NCI-H2107 treated with DMSO at 0.1 percent for 48 hours (cell line): ENCODE data around the gene ALDH1A2.
"Not testable (repeated sequence)": the region's sequence is repeated elsewhere in the genome, so short reads cannot be mapped to it uniquely, and the experiment has no call there.

Experiments
- DNase-seq: peaks from one replicate; lab custom pipeline; 2025; ENCODE audit not compliant: unreplicated experiment; lab: John Stamatoyannopoulos, UW

The ALDH1A2 gene

DNA sequence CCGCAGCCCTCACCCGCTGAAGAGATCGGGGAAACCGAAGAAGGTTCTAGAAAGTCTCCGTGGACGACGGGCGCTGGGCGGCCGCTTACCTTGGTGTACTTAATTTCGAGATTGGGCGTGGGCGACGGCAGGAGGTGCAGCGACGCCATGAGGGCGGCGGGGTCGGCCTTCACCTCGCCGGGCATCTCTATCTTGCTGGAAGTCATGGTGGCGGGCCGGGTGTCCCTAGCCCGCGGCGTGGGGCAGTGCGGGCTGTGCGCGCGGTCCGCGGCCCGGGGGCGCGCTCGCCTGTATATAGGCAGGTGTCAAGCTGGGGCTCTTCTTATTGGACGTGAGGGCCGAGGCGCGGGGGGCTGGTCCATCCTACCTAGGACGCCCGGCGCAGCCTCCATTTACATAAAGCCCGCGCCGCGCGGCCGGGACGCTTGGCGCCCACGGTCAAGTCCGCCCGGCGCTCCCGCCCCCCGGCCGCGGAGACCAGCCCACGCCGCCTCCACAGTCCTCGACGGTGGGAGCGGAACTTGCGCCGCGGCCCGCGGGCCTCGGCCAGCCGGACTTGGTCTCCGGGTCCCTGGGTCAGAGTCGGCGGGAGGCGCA is at the start of gene ALDH1A2:
ALDH1A2 (minus strand) TSS at position 267 of the 597 bp plus-strand sequence; CDS start at position 206, 61 bp downstream.
- no peak for DNase-seq

DNA sequence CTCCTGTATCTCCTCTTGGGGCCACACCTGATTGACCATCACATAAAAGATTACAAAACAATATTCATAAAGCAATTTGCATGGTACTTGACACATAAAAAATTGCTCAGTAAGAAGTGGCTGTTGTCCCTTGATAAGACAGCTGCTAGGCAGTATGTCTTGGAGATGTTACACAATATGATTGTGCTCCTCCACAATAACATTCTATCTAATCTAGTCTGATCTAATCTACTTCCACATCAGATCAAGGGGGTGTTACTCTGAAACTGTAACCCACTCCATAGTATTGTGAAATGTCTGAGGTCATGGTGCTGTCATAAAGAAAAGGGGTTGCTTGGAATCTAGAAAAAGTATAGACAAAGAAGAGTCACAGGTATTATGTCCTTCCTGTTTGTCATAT is 49.3 kb upstream of the ALDH1A2 start:
- no peak for DNase-seq

DNA sequence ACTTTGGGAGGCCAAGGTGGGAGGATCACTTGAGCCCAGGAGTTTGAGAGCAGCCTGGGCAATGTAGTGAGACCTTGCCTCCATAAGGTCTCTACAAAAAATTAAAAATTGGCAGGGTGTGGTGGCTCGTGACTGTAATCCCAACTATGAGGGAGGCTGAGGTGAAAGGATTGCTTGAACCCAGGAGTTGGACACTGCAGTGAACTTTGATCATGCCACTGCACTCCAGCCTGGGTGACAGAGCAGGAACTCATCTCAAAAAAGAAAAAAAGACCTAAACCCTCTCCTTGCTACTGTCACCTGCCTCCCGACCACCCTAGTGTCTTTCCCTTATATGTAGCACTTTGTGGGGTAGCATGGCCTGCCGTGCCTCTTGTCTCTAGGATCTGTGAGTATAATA is 48.9 kb upstream of the ALDH1A2 start:
- no peak for DNase-seq

DNA sequence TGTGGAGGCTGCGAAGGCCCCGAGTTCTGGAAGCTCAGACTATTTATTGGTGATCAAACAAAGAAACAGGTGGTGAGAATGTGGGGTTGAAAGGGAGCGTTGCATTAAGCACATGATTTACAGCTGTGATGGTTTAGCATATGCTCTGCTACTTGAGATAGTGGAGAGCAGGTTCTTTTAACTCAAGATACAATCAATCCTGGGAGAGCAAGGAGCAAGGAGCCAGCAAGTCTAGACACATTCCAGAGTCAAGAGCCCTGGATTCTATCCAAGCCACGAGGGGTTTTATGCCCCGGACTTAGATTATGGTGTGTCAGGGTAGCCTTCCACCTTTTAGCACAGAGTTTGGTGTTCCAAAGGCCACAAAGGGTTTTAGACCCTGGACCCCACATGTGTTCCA is 47.8 kb upstream of the ALDH1A2 start:
- DNase-seq = not testable (repeated sequence)

DNA sequence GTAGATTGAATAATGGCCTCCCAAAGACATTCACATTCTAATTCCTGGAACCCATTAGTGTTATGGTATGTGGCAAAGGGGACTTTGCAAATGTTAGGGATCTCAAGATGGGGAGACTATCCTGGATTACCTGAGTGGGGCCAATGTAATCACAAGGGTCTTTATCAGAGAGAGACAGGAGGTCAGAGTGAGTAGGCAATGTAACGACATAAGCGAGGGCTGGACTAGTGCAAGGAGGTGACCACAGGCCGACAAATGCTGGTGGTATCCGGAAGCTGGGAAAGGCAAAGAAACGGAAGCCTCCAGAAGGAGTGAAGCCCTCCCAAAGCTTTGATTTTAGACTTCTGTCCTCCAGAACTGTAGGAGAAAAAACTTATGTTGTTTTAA is 46.2 kb upstream of the ALDH1A2 start:
- DNase-seq = no peak

DNA sequence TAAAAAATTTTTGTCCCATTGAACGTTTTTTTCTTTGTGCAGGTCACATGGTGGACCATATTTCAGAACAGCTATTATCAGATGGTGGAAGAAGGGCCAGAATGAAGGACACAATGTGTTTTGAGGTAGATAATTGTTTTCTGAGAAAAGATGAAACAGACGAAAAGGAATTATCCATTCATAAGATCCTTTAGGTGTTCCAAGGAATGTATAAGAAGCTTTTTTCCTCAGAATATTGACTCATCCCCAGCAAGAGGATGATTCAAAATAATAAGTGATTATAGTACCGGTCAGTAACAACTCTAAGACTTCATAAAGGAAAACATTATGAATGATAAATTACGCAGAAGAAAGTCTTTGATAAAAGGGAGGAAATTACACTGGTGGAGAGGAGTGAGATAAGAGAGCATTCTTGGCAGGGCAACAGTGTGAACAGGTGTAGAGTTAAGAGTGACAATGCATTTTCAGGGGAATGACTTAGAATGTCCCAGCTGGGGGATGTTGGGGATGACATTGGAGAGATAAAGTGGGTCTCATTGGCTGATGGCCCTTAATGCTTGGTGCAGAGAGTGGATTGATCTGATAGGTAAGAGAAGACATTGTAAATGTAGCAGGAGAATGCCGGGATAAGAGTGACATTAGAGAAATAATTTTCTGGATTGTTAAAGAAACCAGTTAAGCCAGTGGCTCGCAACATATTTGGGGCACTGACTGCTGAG is 45.6 kb upstream of the ALDH1A2 start:
- DNase-seq = no peak

DNA sequence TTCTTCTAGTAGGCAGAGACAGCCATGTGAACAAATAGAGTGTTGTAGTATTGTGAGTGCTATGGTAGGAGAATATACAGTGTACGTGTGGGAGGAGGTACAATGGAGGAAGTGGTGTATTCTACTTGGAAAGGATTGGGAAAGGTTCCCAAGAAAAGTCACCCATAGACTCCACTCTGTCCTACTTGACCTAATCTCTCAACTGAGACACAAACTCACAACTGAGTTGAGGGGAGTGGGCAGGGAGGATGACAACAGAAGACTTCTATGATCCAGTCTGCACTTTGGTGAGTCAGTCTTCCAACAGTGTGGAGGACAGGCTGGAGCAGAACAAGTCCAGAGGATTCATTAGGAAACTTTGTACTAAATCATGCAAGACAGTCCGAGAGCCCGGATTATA is 43.9 kb upstream of the ALDH1A2 start:
- no peak for DNase-seq

DNA sequence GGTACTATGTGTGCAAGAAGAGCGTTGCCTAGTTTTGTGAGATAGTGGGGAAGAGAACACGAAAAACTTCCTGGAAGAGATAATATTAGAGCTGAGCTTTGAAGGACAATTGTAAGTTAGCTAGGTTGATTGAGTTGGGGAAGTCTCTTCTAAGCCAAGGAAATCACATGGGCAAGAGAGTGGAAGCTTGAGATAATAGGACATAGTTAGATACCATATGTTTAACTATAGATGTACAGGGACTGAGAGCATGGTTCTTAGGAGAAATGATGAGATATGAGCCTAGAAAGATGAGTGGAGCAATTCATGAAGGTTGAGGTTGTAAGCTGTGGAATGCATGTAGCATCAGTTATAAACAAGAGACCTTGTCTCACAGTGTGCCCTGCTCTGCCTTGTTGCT is 42.6 kb upstream of the ALDH1A2 start:
- no peak for DNase-seq

DNA sequence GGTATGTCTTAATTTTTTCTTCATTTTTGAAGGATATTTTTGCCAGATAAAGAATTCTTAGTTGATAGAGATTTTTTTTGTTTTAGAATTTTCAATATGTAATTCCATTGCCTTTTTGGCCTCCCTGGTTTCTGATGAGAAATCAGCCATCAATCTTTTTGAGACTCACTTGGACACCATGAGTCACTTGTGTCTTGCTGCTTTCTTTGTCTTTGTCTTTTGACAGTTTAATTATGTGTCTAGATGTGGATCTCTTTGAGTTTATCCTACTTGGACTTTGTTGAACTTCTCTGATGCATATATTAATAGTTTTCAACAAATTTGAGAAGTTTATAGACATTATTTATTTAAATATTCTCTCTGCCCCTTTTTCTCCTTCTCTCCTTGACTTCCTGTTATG is 38.0 kb upstream of the ALDH1A2 start:
- no peak for DNase-seq

DNA sequence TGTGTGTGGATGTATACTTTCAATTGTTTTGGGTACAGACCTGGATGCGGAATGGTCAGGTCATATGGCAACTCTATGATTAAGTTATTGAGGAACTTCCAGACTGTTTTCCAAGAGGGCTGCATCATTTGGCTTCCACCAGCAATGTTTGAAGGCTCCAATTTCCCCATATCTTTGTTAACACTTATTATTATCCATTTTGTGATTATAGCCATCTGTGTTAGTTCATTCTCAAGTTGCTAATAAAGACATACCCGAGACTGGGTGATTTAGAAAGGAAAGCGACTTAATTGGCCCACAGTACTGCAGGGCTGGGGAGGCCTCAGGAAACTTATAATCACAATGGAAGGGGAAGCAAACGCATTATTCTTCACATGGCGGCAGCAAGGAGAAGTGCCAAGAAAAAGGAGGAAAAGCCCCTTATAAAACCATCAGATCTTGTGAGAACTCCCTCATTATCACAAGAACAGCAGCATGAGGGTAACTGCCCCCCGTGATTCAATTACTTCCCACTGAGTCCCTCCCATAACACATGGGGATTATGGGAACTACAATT is 31.1 kb upstream of the ALDH1A2 start:
- no peak for DNase-seq

DNA sequence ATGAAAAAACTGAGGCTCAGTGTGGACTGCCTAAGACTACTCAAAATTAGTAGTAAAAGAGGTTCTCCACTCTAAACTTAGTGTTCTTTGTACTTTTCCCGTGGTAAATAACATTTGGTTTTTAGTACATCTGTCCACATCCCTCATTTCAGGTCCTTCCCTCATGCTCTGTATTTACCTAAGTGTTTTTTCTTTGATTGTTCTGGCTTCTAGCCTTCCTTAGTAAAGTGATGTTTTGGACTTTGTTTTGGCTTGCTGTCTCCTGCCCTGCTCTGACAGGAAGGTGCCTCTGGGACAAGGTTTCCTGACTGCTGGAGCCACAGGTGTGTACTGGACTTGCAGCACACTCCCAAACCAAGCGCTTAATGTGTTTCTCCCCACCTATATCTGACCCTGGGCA is 29.9 kb upstream of the ALDH1A2 start:
- no peak for DNase-seq

DNA sequence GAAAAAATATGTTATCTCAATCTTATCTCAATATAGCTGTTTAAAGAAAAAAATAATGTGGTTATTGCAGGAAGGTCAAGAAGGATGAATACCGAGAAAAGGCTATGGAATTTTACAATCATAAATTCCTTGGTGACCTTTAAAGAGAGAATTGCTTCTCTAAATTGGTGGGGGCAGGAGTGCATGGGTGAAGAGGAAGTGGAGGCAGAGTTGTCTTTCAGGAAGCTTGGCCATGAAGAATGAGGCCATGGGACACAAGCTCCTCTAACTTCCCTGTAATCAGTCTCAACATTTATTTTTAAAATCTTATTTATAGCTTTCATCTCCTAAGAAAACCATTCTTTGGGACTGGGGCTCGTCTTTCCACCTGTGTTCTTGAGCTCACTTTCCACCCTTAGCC is 22.4 kb upstream of the ALDH1A2 start:
- no peak for DNase-seq

DNA sequence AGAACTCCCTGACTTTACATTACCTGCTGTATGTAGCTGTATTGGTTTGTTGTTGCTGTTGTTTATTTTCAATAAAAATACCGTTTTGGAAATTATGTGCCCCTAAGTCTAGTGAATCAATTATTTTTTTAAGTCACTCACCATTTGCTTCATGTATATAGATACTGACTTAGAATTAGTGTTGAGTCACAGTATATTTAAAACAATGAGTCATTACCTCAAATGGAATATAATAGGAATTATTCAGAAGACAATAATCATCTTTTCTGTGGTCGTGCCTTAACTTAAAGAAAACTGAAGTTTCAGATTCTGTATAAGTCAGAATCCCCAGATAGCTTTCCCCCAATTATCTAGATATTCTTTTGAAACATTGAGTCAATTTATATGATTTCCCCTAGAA is 21.0 kb upstream of the ALDH1A2 start:
- no peak for DNase-seq

DNA sequence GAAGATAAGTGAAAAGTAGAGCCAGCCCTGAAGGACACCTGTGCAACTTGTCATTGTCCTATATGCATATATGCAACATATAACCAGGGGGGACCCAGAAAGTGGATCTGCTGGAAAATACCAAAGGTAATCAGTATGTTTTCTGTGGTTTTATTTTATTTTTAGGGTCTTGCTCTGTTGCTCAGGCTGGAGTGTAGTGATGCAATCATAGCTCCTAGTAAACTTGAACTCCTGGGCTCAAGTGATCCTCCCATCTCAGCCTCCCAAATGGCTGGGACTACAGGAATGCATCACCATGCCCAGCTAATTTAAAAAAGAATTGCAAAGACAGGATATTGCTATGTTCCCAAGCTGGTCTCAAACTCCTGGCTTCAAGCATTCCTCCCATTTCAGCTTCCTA is 18.0 kb upstream of the ALDH1A2 start:
- DNase-seq = no peak

DNA sequence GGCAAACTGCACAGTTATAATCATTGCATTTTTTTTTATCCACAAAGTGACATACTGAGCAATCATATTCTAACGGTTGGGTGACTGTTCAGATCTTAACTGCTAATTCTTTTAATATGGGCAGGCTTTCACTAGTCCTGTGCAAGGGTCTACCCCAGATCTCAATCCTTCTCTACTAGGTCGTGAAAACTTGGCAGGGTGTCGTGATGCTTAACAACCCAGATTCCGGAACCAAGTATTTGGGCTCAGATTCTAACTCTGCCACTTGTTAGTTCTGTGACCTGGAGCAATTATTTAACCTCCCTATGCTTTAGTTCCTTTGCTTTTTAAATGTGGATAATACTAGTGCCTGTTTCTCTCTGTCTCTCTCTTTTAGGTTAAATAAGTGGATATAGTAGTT is 16.4 kb upstream of the ALDH1A2 start:
- DNase-seq = no peak

DNA sequence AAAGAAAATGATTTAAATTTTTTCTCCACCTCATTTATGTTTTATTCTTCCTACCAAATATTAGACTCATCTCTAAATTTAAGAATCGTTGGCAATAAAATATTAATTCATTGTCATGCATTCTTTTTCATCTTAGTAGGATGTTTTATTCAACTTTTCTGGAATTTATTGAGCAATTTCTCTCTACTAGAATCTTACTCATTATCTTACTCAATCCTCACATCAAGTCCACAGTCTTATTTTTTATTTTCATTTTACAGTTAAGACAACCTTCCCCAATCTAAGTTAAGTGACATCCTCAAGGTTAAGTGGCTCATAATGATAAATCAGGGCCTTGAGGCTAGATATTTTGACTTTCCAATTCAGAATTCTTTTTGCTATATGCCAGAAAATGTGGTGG is 15.9 kb upstream of the ALDH1A2 start:
- no peak for DNase-seq

DNA sequence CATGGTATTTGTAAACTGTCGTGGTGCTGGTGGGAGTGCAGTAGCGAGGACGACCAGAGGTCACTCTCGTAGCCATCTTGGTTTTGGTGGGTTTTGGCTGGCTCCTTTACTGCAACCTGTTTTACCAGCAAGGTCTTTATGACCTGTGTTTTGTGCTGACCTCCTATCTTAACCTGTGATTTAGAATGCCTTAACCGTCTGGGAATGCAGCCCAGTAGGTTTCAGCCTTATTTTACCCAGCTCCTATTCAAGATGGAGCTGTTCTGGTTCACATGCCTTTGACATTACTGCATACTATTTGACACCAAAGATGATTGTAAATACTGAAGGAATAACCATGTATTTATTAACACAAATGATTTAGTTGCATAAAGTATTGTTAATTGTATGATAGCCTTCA is 15.4 kb upstream of the ALDH1A2 start:
- DNase-seq = not testable (repeated sequence)

DNA sequence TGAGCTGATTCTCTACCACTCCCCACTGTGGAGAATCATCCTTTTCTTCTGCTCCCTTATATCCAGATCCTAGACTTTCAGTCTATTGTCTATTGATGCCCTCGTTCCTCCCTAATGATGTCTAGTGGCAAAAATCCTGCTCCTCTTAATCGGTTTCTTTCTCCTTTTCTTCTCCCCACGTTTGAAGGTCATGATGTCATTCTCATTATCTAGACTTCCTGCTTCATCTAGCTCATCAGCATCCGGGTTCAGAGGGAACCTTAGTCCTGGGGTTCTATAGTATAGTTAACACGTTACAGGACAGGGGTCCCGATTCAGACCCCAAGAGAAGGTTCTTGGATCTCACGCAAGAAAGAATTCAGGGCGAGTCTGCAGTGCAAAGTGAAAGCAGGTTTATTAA is 14.9 kb upstream of the ALDH1A2 start:
- no peak for DNase-seq

DNA sequence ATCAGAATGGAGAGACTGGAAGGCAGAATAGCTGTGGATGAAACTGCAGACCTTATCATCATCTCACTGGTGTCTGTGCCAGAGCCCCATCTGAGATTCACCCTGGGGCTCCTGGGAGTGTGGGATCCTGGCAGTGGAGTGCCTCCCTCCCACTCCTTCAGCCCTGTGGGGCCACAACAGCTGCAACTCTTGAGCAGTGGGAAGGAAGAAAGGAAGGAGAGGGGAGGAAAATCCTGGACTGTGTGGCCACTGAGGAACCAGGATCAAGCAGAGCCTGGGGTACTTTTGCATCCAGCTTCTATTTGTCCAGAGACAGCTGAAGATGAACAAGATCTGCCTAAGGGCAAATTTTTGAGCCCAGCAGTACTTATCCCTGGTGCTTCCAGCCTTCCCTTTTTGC is 13.1 kb upstream of the ALDH1A2 start:
- no peak for DNase-seq

DNA sequence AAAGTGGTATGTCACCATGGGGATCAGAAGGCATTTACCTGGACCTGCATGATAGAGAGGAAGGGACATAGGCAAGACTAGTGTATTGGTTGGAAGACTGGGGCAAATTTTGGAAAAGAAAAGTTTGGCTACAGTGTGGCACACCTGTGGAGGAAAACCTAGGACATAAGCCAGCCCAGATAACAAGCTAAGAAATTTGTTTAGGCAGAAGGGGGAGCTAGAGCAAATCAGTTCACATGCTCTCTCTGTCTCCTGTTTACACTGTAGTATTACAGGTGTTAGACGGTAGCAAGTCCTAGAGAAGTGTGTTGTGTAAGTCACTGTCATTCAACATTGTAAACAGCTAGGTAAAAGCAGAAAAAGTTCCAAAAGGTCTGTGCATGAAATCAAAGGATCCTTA is 11.9 kb upstream of the ALDH1A2 start:
- DNase-seq = peak; percentile 41

DNA sequence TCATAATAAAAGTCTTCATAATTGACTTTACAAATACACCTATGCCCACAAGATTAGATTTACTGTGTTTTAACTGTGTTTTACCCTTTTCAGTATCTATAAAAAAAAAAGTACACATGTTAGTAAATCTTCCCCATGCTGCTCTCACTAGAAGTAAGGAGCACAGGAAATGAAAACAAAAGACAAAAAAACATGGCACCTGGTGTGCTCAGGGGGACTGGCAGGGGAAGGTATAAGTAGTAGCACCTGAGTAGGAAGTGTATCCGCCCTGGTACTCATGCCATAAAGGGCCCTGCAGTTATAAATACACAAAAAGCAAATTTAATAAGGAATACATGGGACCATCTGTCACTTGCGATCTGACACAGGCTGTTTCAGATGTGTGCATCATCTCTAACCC is 8.9 kb upstream of the ALDH1A2 start:
- no peak for DNase-seq

DNA sequence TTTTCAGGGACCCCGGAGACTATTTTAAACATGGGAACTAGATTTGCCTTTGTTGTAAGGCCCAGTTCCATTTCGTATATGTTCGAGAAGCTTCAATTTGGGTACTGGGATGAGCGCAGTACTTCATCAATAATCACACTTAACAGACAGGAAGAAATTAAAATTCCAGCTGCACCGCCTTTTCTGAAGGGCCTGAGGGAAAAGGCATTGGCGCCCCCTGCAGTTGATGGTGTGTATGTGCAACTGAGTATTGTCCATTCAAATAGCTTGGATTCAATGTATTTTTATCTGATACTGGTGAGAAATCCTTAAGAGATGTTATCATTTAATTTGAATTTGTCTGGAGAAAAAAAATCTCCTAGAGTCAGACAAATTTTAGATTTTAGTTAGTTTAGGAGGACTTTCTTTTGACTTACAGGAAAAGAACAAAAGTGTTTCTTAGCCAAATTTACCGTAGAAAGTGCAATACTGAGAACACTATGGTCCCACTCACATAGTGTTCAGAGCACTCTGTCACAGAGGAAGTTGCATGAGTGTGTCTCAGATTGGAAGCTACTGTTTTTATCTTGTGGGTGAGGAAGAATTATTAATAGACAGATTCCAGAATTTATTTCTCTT is 5.4 kb upstream of the ALDH1A2 start:
- DNase-seq = no peak
